CD14-positive monocyte (primary cell): ENCODE data around the gene ANTKMT. TPM values are rescaled to one million over a fixed set of nuclear protein-coding genes. Genes with fewer than 3 reads are reported as not detected.

Source experiments
- DNase-seq, 3 donors: peaks; one replicate each; pipeline ENCODE4 v3.0.0-alpha.2; 2011 to 2022
- H2AFZ ChIP-seq: 2 replicates; pipeline ENCODE4 v1.6.0; 2012; ENCODE audit warnings: mild to moderate bottlenecking, low read depth, low read length, inconsistent platforms; ENCODE audit not compliant: insufficient read depth, poor library complexity, severe bottlenecking
- H3K27ac ChIP-seq, 2 donors: 1 replicate in 1 of 2; 2 replicates in 1 of 2; pipeline ENCODE4 v1.5.1; 2012 to 2013; ENCODE audit warnings: low read length in 2 of 2, control low read depth in 1 of 2, inconsistent platforms in 1 of 2, low read depth in 1 of 2, mild to moderate bottlenecking in 1 of 2
- H3K27me3 ChIP-seq, 2 donors: one replicate each; pipeline versions ENCODE4 v1.6.0 to v1.6.1; 2011 to 2013; ENCODE audit warnings: low read length in 2 of 2; ENCODE audit not compliant: control insufficient read depth in 2 of 2, insufficient read depth in 2 of 2
- H3K36me3 ChIP-seq, 2 donors: replicated peaks in 1 of 2; 1 replicate in 1 of 2; 2 replicates in 1 of 2; pipeline versions ENCODE4 v1.5.1 to v1.6.1; 2012 to 2013; ENCODE audit warnings: low read length in 2 of 2, control low read depth in 1 of 2, inconsistent platforms in 1 of 2, mild to moderate bottlenecking in 1 of 2; ENCODE audit not compliant: insufficient read depth in 2 of 2, control insufficient read depth in 1 of 2
- H3K4me1 ChIP-seq, 2 donors: 1 replicate in 1 of 2; 2 replicates in 1 of 2; pipeline versions ENCODE4 v1.5.1 to v1.6.1; 2012 to 2013; ENCODE audit warnings: low read length in 2 of 2, control low read depth in 1 of 2, inconsistent platforms in 1 of 2, mild to moderate bottlenecking in 1 of 2, moderate library complexity in 1 of 2; ENCODE audit not compliant: insufficient read depth in 2 of 2, control insufficient read depth in 1 of 2
- H3K4me2 ChIP-seq: replicated peaks from 2 replicates; pipeline ENCODE3; 2012; ENCODE audit warnings: low read length, moderate library complexity, mild to moderate bottlenecking; ENCODE audit not compliant: poor library complexity, severe bottlenecking; ENCODE audit errors: extremely low read depth
- H3K4me3 ChIP-seq, 3 experiments: fragments of 200-600 bp in 1 of 3; sonication (generic) in 1 of 3; replicated peaks in 1 of 3; 1 replicate in 2 of 3; 2 replicates in 1 of 3; pipeline ENCODE4 v1.5.1; 2011 to 2013; ENCODE audit warnings: low read length in 3 of 3, mild to moderate bottlenecking in 3 of 3, control low read depth in 2 of 3, low read depth in 2 of 3, inconsistent platforms in 1 of 3, moderate library complexity in 1 of 3
- H3K79me2 ChIP-seq: 2 replicates; pipeline ENCODE4 v1.6.0; 2012; ENCODE audit warnings: mild to moderate bottlenecking, control low read depth, inconsistent platforms, low read length, moderate library complexity; ENCODE audit not compliant: insufficient read depth
- H3K9ac ChIP-seq: 2 replicates; pipeline ENCODE4 v1.6.0; 2017; ENCODE audit warnings: low read length, mild to moderate bottlenecking; ENCODE audit not compliant: insufficient read depth, poor library complexity, severe bottlenecking
- H3K9me3 ChIP-seq, 2 donors: replicated peaks in 1 of 2; 1 replicate in 1 of 2; 2 replicates in 1 of 2; pipeline versions ENCODE4 v1.5.1 to v1.6.1; 2012 to 2013; ENCODE audit warnings: low read length in 2 of 2, control low read depth in 1 of 2; ENCODE audit not compliant: control insufficient read depth in 1 of 2, insufficient read depth in 1 of 2
- H4K20me1 ChIP-seq: 2 replicates; pipeline ENCODE4 v1.6.0; 2012; ENCODE audit warnings: mild to moderate bottlenecking, low read length, control low read depth, moderate library complexity; ENCODE audit not compliant: insufficient read depth
- H3K27ac Mint-ChIP-seq, 7 donors: one replicate each; pipeline ENCODE4 v1.8.0; 2020; ENCODE audit warnings: mild to moderate bottlenecking in 7 of 7, mixed read lengths in 7 of 7, moderate library complexity in 6 of 7, inconsistent platforms in 2 of 7
- H3K27me3 Mint-ChIP-seq, 3 donors: one replicate each; pipeline ENCODE4 v1.8.0; 2021 to 2022; ENCODE audit warnings: low read depth in 3 of 3, mild to moderate bottlenecking in 3 of 3, mixed read lengths in 3 of 3, moderate library complexity in 3 of 3, inconsistent platforms in 1 of 3
- H3K36me3 Mint-ChIP-seq, 2 donors: one replicate each; pipeline ENCODE4 v1.8.0; 2020; ENCODE audit warnings: mixed read lengths in 2 of 2, inconsistent platforms in 1 of 2, mild to moderate bottlenecking in 1 of 2
- H3K4me1 Mint-ChIP-seq: one replicate; pipeline ENCODE4 v1.8.0; 2020; ENCODE audit warnings: mild to moderate bottlenecking, mixed read lengths
- H3K4me3 Mint-ChIP-seq, 2 donors: one replicate each; pipeline ENCODE4 v1.8.0; 2020; ENCODE audit warnings: mild to moderate bottlenecking in 2 of 2, mixed read lengths in 2 of 2, moderate library complexity in 1 of 2
- H3K9me3 Mint-ChIP-seq, 7 donors: one replicate each; pipeline ENCODE4 v1.8.0; 2020 to 2022; ENCODE audit warnings: mixed read lengths in 7 of 7, mild to moderate bottlenecking in 6 of 7, moderate library complexity in 6 of 7, inconsistent platforms in 2 of 7
- WGBS: methylation state at CpG from one replicate; pipeline ENCODE4 v1.1.5; 2013; ENCODE audit warnings: missing lambda C conversion rate; ENCODE audit not compliant: insufficient coverage; 5-methylcytosine and 5-hydroxymethylcytosine counted together
- intact Hi-C, 2 donors: fragments of 100-400 bp; cut with micrococcal nuclease; formaldehyde crosslinking; loops; one replicate each; pipeline versions ENCODE4 v1.15.0 to v1.15.1; 2023
- polyA plus RNA-seq, 3 donors: library from polyadenylated mRNA; depleted of rRNA in 1 of 3; unstranded in 2 of 3; stranded (reverse) in 1 of 3; fragments of 300-500 nt in 2 of 3; fragments of >200 nt in 1 of 3; fragmentation: Illumina TruSeq in 2 of 3; gene quantifications; 1 replicate in 2 of 3; 2 replicates in 1 of 3; pipeline ENCODE4 v1.2.3, GENCODE V29; 2012 to 2021
- TF ChIP-seq, protein P1 (sequence below): fragments of 200-600 bp; IDR thresholded peaks from one replicate; pipeline ENCODE4 v1.8.0; 2022; ENCODE audit warnings: antibody characterized with exemption, mild to moderate bottlenecking

The ANTKMT gene
- polyA plus RNA-seq, 3 donors = 21.5 to 56.3 (median 34.4) TPM

DNA sequence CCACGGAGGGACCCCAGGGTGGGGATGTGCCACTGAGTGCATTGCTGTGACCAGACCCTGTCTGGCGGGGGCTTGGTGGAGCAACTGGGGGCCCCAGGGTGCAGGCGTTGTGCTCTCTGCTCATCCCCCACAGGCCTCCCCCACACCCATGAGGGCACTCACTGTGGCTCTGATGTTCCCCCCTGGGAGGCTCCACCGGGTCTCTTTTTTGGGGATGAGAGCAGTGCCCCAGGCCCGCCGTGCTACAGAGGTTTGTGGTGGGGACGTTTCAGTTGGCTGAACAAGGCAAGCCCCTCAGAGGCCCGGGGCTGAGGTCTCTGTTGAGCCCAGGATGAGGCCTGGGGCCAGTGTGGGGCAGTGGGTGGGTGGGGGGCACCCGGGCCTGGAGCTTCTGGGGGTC lies 2.7 kb downstream of the ANTKMT start:
- Mint-ChIP-seq H3K9me3 (peaks cover 0 to 1% (median 0%) of the 10 kb centered on the region in 7 donors), H3K27me3 (peaks cover 27 to 52% (median 33%) of the 10 kb centered on the region in 3 donors), H3K4me3 (no peak overlapping the region), H3K4me1 (peaks cover 16% of the 10 kb centered on the region), H3K36me3 (peaks cover 4 to 5% of the 10 kb centered on the region in 2 donors), H3K27ac (peak overlapping the region in 1 of 7 donors; percentile 75)
- DNase-seq = no peak
- Histone ChIP-seq H3K4me2 (no peak overlapping the region), H2AFZ (no peak overlapping the region), H3K36me3 (no peaks in the 10 kb centered on the region), H3K9me3 (no peaks in the 10 kb centered on the region), H3K27me3 (peaks cover 3 to 47% of the 10 kb centered on the region in 2 donors), H3K79me2 (no peaks in the 10 kb centered on the region), H3K9ac (no peak overlapping the region), H3K4me1 (peaks cover 35 to 51% of the 10 kb centered on the region in 2 donors), H3K4me3 (no peak overlapping the region), H4K20me1 (peaks cover 20% of the 10 kb centered on the region), H3K27ac (no peak overlapping the region)
- 89% methylated on average over 4 of the region's 9 CpGs for WGBS
- intact Hi-C loops = no loop called here
- TF ChIP-seq, protein P1, sequence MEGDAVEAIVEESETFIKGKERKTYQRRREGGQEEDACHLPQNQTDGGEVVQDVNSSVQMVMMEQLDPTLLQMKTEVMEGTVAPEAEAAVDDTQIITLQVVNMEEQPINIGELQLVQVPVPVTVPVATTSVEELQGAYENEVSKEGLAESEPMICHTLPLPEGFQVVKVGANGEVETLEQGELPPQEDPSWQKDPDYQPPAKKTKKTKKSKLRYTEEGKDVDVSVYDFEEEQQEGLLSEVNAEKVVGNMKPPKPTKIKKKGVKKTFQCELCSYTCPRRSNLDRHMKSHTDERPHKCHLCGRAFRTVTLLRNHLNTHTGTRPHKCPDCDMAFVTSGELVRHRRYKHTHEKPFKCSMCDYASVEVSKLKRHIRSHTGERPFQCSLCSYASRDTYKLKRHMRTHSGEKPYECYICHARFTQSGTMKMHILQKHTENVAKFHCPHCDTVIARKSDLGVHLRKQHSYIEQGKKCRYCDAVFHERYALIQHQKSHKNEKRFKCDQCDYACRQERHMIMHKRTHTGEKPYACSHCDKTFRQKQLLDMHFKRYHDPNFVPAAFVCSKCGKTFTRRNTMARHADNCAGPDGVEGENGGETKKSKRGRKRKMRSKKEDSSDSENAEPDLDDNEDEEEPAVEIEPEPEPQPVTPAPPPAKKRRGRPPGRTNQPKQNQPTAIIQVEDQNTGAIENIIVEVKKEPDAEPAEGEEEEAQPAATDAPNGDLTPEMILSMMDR = no peak

DNA sequence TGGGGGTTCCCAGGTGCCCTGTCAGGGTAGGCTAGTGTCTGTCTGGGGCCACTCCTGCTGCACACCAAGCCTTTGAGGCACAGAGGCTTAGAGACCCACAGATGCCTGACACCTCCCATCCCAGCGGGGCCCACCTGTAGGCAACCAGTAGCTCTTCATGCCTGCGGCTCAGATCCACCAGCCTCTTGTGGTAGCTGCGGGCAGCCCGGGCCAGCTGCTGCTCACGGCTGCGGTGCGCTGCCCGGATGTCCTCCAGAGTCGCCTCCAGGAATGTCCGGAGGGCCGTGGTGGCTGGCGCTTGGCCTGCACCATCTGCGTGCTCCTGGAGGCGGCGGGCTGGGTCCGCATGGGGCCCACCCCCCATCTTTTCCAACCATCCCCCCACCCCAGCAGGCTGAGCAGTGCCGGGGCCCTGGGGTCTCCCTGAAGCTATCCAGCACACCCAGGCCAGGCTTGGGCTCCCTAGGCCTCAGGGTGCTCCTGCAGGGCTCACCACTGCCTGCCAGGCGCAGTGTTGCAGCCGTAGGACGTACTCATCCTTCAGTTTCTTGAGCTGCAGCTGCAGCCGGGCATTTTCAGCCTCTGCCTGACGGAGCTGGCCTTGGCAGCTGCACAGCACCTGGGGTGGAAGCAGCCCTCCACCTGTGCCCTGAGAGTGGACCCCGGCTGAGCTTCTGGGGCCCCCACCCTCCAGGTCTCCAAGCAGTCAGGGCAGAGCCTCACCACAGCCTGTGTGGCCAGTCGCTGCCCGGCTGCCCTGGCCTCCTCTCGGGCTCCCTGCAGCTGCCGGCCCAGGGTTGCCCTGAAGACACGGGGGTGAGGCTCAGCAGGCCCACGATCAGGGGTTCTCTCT lies 3.5 kb downstream of the ANTKMT start:
- Mint-ChIP-seq H3K27me3 (peaks cover 20 to 52% (median 29%) of the 10 kb centered on the region in 3 donors), H3K27ac (no peak overlapping the region), H3K4me3 (no peak overlapping the region), H3K4me1 (peaks cover 18% of the 10 kb centered on the region), H3K36me3 (peaks cover 4 to 5% of the 10 kb centered on the region in 2 donors), H3K9me3 (no peaks in the 10 kb centered on the region)
- Histone ChIP-seq H3K9ac (no peak overlapping the region), H3K36me3 (no peaks in the 10 kb centered on the region), H3K9me3 (no peaks in the 10 kb centered on the region), H2AFZ (no peak overlapping the region), H3K4me3 (no peak overlapping the region), H3K4me2 (no peak overlapping the region), H3K27ac (no peak overlapping the region), H3K27me3 (peaks cover 3 to 44% of the 10 kb centered on the region in 2 donors), H4K20me1 (peaks cover 20% of the 10 kb centered on the region), H3K79me2 (no peaks in the 10 kb centered on the region), H3K4me1 (peaks cover 35 to 52% of the 10 kb centered on the region in 2 donors)
- DNase-seq = no peak
- TF ChIP-seq, protein P1 = no peak
- 86% methylated on average over 29 of the region's 29 CpGs for WGBS
- intact Hi-C loops = no loop called here
